ENCODE measurements around the gene TRPM1.
"Not testable (repeated sequence)": the region's sequence is repeated elsewhere in the genome, so short reads cannot be mapped to it uniquely, and the experiment has no call there.

Gene TRPM1

GRCh38 chr15:31116423-31117030, 15.0 kb upstream of the TRPM1 start:
- no peak for FAIRE-seq

GRCh38 chr15:31111091-31111647, 9.6 kb upstream of the TRPM1 start:
- no peak for FAIRE-seq

- FAIRE-seq, result no peak
Observed at GRCh38 chr15:31108836-31109235, 7.3 kb upstream of the TRPM1 start.

GRCh38 chr15:31106495-31107300, 5.2 kb upstream of the TRPM1 start:
- no peak for FAIRE-seq

GRCh38 chr15:31104003-31104402, 2.5 kb upstream of the TRPM1 start:
- no peak for FAIRE-seq

- no peak for FAIRE-seq
Observed at GRCh38 chr15:31102374-31103342, 1.1 kb upstream of the TRPM1 start.

- no peak for FAIRE-seq
Observed at GRCh38 chr15:31102039-31102321, 455 bp upstream of the TRPM1 start.

GRCh38 chr15:31100738-31101137, 787 bp downstream of the TRPM1 start:
- FAIRE-seq, result no peak

GRCh38 chr15:31098953-31099740, 2.4 kb downstream of the TRPM1 start:
- no peak for FAIRE-seq

GRCh38 chr15:31098491-31098917, 3.0 kb downstream of the TRPM1 start:
- FAIRE-seq, result no peak

- no peak for FAIRE-seq
Observed at GRCh38 chr15:31096563-31096962, 5.0 kb downstream of the TRPM1 start.

- FAIRE-seq, result no peak
Observed at GRCh38 chr15:31091481-31091880, 10.0 kb downstream of the TRPM1 start.

- FAIRE-seq, result no peak
Observed at GRCh38 chr15:31090766-31091165, 10.8 kb downstream of the TRPM1 start.

GRCh38 chr15:31089368-31090047, 12.0 kb downstream of the TRPM1 start:
- FAIRE-seq, result no peak

- FAIRE-seq, result no peak
Observed at GRCh38 chr15:31088672-31089367, 12.7 kb downstream of the TRPM1 start.

GRCh38 chr15:31088041-31088440, 13.5 kb downstream of the TRPM1 start:
- not testable (repeated sequence) for FAIRE-seq

GRCh38 chr15:31086344-31086743, 15.2 kb downstream of the TRPM1 start:
- FAIRE-seq, result no peak

- no peak for FAIRE-seq
Observed at GRCh38 chr15:31085359-31085758, 16.2 kb downstream of the TRPM1 start.

- FAIRE-seq, result no peak
Observed at GRCh38 chr15:31084176-31084575, 17.3 kb downstream of the TRPM1 start.

- no peak for FAIRE-seq
Observed at GRCh38 chr15:31083370-31083780, 18.1 kb downstream of the TRPM1 start.

- no peak for FAIRE-seq
Observed at GRCh38 chr15:31082771-31083369, 18.7 kb downstream of the TRPM1 start.

All from colon (tissue), 2 donors.